Naive thymus-derived CD4-positive, alpha-beta T cell (primary cell): ENCODE measurements around the gene BICD1. TPM values are rescaled to one million over a fixed set of nuclear protein-coding genes. Genes with fewer than 3 reads are reported as not detected.

Experiments
- ATAC-seq: fragments of 150-1000 bp; cut with Tn5 transposase; 2 replicates; pipeline ENCODE4 v1.10.0; 2021; ENCODE audit warnings: mild to moderate bottlenecking, moderate library complexity
- CTCF ChIA-PET: fragments of 350-600 bp; sonication (Branson Sonifier 250); formaldehyde crosslinking; loops from one replicate; lab custom pipeline; 2021; ENCODE audit warnings: antibody characterized with exemption; lab: Charles Lee
- POLR2A ChIA-PET: fragments of 350-600 bp; sonication (Branson Sonifier 250); formaldehyde crosslinking; loops from one replicate; lab custom pipeline; 2021; ENCODE audit warnings: antibody characterized with exemption, inconsistent platforms; lab: Charles Lee
- DNase-seq, 9 donors: peaks; one replicate each; pipeline versions ENCODE4 v3.0.0 to v3.0.0-alpha.2; 2020 to 2022; ENCODE audit warnings: mixed read lengths in 1 of 9
- H3K27ac ChIP-seq: one replicate; pipeline ENCODE4 v1.7.0; 2013; ENCODE audit warnings: mild to moderate bottlenecking, low read depth, low read length, moderate library complexity
- H3K27me3 ChIP-seq, 2 donors: one replicate each; pipeline ENCODE4 v1.7.0; 2013; ENCODE audit warnings: low read length in 2 of 2, mild to moderate bottlenecking in 2 of 2, moderate library complexity in 2 of 2; ENCODE audit not compliant: control insufficient read depth in 2 of 2, insufficient read depth in 2 of 2
- H3K36me3 ChIP-seq, 3 experiments: 1 replicate in 2 of 3; 2 replicates in 1 of 3; pipeline ENCODE4 v1.7.0; 2013; ENCODE audit warnings: low read length in 3 of 3, mild to moderate bottlenecking in 3 of 3, moderate library complexity in 1 of 3; ENCODE audit not compliant: insufficient read depth in 3 of 3, control insufficient read depth in 2 of 3
- H3K4me1 ChIP-seq, 2 donors: one replicate each; pipeline ENCODE4 v1.7.0; 2013; ENCODE audit warnings: low read length in 2 of 2, mild to moderate bottlenecking in 2 of 2, moderate library complexity in 1 of 2; ENCODE audit not compliant: control insufficient read depth in 2 of 2, insufficient read depth in 2 of 2
- H3K4me3 ChIP-seq: 2 replicates; pipeline ENCODE4 v1.7.0; 2013; ENCODE audit warnings: mild to moderate bottlenecking, low read length
- H3K9me3 ChIP-seq, 3 experiments: 1 replicate in 2 of 3; 2 replicates in 1 of 3; pipeline ENCODE4 v1.7.0; 2013; ENCODE audit warnings: low read length in 3 of 3; ENCODE audit not compliant: control insufficient read depth in 2 of 3
- H3K27ac Mint-ChIP-seq, 9 donors: one replicate each; pipeline ENCODE4 v1.8.0; 2020 to 2022; ENCODE audit warnings: mixed read lengths in 9 of 9, mild to moderate bottlenecking in 8 of 9, moderate library complexity in 5 of 9, inconsistent platforms in 2 of 9
- H3K27me3 Mint-ChIP-seq, 5 donors: one replicate each; pipeline ENCODE4 v1.8.0; 2021 to 2022; ENCODE audit warnings: mixed read lengths in 5 of 5, mild to moderate bottlenecking in 1 of 5
- H3K36me3 Mint-ChIP-seq, 5 donors: one replicate each; pipeline ENCODE4 v1.8.0; 2020 to 2022; ENCODE audit warnings: mixed read lengths in 5 of 5, mild to moderate bottlenecking in 3 of 5, inconsistent platforms in 1 of 5
- H3K4me1 Mint-ChIP-seq, 7 donors: one replicate each; pipeline ENCODE4 v1.8.0; 2020 to 2022; ENCODE audit warnings: mixed read lengths in 7 of 7, mild to moderate bottlenecking in 3 of 7, inconsistent platforms in 1 of 7
- H3K4me3 Mint-ChIP-seq, 10 donors: one replicate each; pipeline ENCODE4 v1.8.0; 2020 to 2022; ENCODE audit warnings: mild to moderate bottlenecking in 10 of 10, mixed read lengths in 10 of 10, moderate library complexity in 6 of 10, inconsistent platforms in 2 of 10
- H3K9me3 Mint-ChIP-seq, 11 donors: one replicate each; pipeline ENCODE4 v1.8.0; 2020 to 2022; ENCODE audit warnings: mixed read lengths in 11 of 11, mild to moderate bottlenecking in 4 of 11, inconsistent platforms in 1 of 11, moderate library complexity in 1 of 11
- intact Hi-C, 2 donors: fragments of 100-400 bp; cut with micrococcal nuclease; formaldehyde crosslinking; loops; one replicate each; pipeline ENCODE4 v1.15.1; 2023
- polyA plus RNA-seq, 2 donors: library from polyadenylated mRNA; unstranded; fragments of 300-500 nt; fragmentation: Illumina TruSeq; gene quantifications; one replicate each; pipeline ENCODE4 v1.2.3, GENCODE V29; 2021
- total RNA-seq, 6 experiments: library from RNA in 5 of 6; stranded (reverse) in 5 of 6; gene quantifications; 1 replicate in 5 of 6; 2 replicates in 1 of 6; pipeline ENCODE4 v1.2.3 and lab custom pipeline; 2021 to 2026

BICD1 gene
- total and polyA plus RNA-seq, 7 experiments from 2014 or later = 6.3 to 25.1 (median 17.4) TPM

DNA sequence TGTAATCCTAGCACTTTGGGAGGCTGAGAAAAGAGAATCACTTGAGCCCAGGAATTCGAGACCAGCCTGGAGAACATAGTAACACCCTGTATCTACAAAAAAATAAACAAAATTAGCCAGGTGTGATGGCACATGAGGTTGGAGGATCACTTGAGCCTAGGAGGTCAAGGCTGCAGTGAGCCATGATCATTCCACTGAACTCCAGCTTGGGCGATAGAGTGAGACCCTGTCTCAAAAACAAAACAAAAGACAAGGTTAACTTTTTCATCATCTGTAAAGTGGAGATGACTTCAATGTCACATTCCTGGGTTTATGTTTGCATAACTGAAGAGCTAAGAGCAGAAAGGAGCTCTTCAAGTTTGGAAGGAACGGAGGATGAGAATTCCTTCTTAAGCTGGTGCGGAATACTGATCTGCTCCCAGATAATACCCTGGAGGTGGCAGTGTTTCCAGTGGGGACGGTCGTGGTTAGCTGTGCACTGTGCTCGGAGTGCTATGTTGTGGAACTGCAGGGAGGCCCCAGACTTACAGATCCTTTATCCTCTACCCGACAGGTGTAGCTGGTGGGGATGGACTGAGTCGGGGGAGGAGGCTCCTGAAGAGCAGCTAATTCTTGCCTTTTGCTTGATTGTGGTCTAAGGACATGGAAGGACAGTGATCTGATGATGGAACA lies 22.5 kb upstream of the BICD1 start:
- H3K27me3 Mint-ChIP-seq = no peaks in the 10 kb centered on the region
- Histone ChIP-seq H3K4me3 (no peak overlapping the region), H3K27me3 (no peaks in the 10 kb centered on the region), H3K9me3 (no peaks in the 10 kb centered on the region), H3K4me1 (no peaks in the 10 kb centered on the region), H3K27ac (no peak overlapping the region), H3K36me3 (no peaks in the 10 kb centered on the region)
- H3K4me3 Mint-ChIP-seq = no peak overlapping the region
- CTCF ChIA-PET = no interaction called here
- ATAC-seq (no peak), DNase-seq (no peak)
- H3K27ac Mint-ChIP-seq = peak overlapping the region in 1 of 9 donors; percentile 20
- no peaks in the 10 kb centered on the region for H3K4me1 Mint-ChIP-seq
- no peaks in the 10 kb centered on the region for H3K36me3 Mint-ChIP-seq
- intact Hi-C loops = no loop called here
- no peaks in the 10 kb centered on the region for H3K9me3 Mint-ChIP-seq
- POLR2A ChIA-PET = interaction anchor here (0.6 kb wide), 1 partner anchor 12 kb away, joined by 5 read pairs; no protein-coding TSS in a partner anchor

DNA sequence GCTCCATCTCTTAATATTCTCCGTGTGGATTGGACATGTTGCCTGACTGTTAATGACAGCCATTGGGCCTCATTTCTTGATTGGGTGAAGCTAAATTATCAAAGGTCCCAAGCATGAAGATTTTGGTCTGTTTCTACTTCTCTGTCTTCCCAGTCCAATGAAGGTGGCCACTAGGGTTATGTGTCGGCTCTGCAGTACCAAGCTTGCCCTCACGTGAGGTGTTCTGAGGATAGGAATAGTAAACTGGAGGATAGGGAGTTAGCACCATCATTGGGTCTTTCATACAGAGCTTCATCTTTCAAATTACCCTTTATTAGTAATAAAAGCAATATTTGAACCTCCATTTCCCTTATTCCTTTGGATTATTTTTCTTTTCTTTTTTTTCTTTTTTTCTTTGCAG lies 21.9 kb upstream of the BICD1 start:
- intact Hi-C loops = no loop called here
- Mint-ChIP-seq H3K27ac (peak overlapping the region in 2 of 9 donors; percentile 20 to 30), H3K27me3 (no peaks in the 10 kb centered on the region), H3K9me3 (no peaks in the 10 kb centered on the region), H3K4me3 (no peak overlapping the region), H3K4me1 (no peaks in the 10 kb centered on the region), H3K36me3 (no peaks in the 10 kb centered on the region)
- ATAC-seq (no peak), DNase-seq (no peak)
- Histone ChIP-seq H3K4me3 (no peak overlapping the region), H3K4me1 (no peaks in the 10 kb centered on the region), H3K9me3 (no peaks in the 10 kb centered on the region), H3K27me3 (no peaks in the 10 kb centered on the region), H3K36me3 (no peaks in the 10 kb centered on the region), H3K27ac (no peak overlapping the region)
- CTCF ChIA-PET = interaction anchor here (0.6 kb wide), 1 partner anchor 275 kb away, joined by 3 read pairs; no protein-coding TSS in a partner anchor
- POLR2A ChIA-PET = interaction anchor here (0.6 kb wide), 2 partner anchors 13 to 101 kb away, joined by 3 to 5 read pairs; no protein-coding TSS in a partner anchor

- no peaks in the 10 kb centered on the region for H3K27me3 Mint-ChIP-seq
- POLR2A ChIA-PET = no interaction called here
- H3K9me3 ChIP-seq = no peaks in the 10 kb centered on the region
- no peaks in the 10 kb centered on the region for H3K36me3 ChIP-seq
- H3K9me3 Mint-ChIP-seq = peaks cover 0 to 2% (median 0%) of the 10 kb centered on the region in 11 donors
- no peak overlapping the region for H3K27ac ChIP-seq
- CTCF ChIA-PET = interaction anchor here (0.6 kb wide), 1 partner anchor 434 kb away, joined by 9 read pairs; no protein-coding TSS in a partner anchor
- H3K27ac Mint-ChIP-seq = peak overlapping the region in 1 of 9 donors; percentile 63
- no peaks in the 10 kb centered on the region for H3K4me1 Mint-ChIP-seq
- H3K4me3 Mint-ChIP-seq = no peak overlapping the region
- no peaks in the 10 kb centered on the region for H3K36me3 Mint-ChIP-seq
- intact Hi-C loops = no loop called here
- DNase-seq (no peak), ATAC-seq (no peak)
- H3K4me3 ChIP-seq = no peak overlapping the region
- no peaks in the 10 kb centered on the region for H3K27me3 ChIP-seq
- H3K4me1 ChIP-seq = no peaks in the 10 kb centered on the region
These were observed 19.3 kb upstream of the BICD1 start for GRCh38 chr12:32087306-32087705.

DNA sequence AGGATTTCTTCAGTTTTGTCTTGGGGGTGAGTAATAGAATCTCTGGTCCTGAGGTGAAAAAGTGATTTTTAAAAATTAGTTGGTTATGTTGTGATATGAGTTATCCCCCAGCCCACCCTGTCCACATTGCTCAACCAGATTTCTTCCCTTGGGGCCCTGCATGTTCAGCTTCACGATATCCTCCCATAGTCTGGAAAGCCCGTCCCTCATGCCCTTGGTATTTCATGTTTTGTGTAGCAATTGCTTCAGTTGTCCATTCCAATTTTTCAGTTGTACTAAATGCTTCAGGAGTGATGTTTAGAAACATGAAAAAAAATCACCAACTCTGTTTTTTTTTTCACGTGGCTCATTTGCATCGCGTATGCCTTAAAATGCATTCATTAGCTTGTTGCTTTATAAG lies 17.5 kb upstream of the BICD1 start:
- Mint-ChIP-seq H3K27ac (no peak overlapping the region), H3K4me1 (peaks cover 0 to 2% (median 0%) of the 10 kb centered on the region in 7 donors), H3K4me3 (no peak overlapping the region), H3K9me3 (peaks cover 0 to 2% (median 0%) of the 10 kb centered on the region in 11 donors), H3K27me3 (no peaks in the 10 kb centered on the region), H3K36me3 (no peaks in the 10 kb centered on the region)
- Histone ChIP-seq H3K27ac (no peak overlapping the region), H3K36me3 (no peaks in the 10 kb centered on the region), H3K4me3 (no peak overlapping the region), H3K4me1 (no peaks in the 10 kb centered on the region), H3K27me3 (no peaks in the 10 kb centered on the region), H3K9me3 (no peaks in the 10 kb centered on the region)
- ChIA-PET POLR2A (no interaction called here), CTCF (no interaction called here)
- no peak for DNase-seq
- no peak for ATAC-seq
- intact Hi-C loops = no loop called here

DNA sequence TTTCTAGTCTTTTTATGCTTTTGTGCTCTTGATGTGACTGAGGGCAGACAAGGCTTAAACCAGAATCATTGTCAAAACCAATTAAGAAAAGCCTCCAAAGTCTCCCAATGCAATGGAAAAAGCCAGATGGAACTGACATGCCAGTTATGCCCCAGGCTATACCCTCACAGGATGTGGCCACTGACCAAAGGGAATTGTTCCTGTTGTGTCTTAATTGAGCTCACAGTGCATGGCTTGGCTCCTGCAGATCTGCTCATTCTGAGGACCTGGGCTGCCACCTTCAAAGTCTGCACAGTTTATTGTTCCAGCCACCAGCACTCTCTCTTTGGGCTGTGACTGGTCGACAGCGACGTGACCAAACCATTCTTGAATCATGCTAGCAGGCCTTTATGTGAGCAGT lies 17.1 kb upstream of the BICD1 start:
- peaks cover 0 to 2% (median 0%) of the 10 kb centered on the region in 7 donors for H3K4me1 Mint-ChIP-seq
- ATAC-seq (no peak), DNase-seq (no peak)
- CTCF ChIA-PET = no interaction called here
- Histone ChIP-seq H3K36me3 (no peaks in the 10 kb centered on the region), H3K27me3 (no peaks in the 10 kb centered on the region), H3K27ac (no peak overlapping the region), H3K4me3 (no peak overlapping the region), H3K9me3 (no peaks in the 10 kb centered on the region), H3K4me1 (no peaks in the 10 kb centered on the region)
- no peak overlapping the region for H3K4me3 Mint-ChIP-seq
- POLR2A ChIA-PET = no interaction called here
- intact Hi-C loops = no loop called here
- peaks cover 0 to 2% (median 0%) of the 10 kb centered on the region in 11 donors for H3K9me3 Mint-ChIP-seq
- H3K36me3 Mint-ChIP-seq = no peaks in the 10 kb centered on the region
- no peak overlapping the region for H3K27ac Mint-ChIP-seq
- H3K27me3 Mint-ChIP-seq = no peaks in the 10 kb centered on the region

DNA sequence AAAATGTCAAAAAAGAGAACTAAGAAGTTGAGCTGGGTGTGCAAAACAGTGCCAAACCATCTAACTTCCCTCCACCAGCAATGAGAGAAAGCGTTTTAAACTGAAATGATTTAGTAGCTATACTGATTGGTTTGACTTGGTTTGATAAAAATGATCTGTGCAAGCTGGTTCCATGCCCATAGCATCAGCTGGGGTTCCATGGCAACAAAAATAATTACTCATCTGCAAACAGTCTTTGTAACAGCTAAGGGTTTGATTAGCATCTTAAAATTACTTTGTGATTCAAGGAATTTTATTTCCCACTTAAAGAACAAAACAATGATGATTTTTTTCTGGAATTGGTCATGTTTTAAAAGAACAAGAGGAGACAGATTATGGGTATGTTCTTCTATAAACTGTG lies 15.0 kb upstream of the BICD1 start:
- POLR2A ChIA-PET = no interaction called here

DNA sequence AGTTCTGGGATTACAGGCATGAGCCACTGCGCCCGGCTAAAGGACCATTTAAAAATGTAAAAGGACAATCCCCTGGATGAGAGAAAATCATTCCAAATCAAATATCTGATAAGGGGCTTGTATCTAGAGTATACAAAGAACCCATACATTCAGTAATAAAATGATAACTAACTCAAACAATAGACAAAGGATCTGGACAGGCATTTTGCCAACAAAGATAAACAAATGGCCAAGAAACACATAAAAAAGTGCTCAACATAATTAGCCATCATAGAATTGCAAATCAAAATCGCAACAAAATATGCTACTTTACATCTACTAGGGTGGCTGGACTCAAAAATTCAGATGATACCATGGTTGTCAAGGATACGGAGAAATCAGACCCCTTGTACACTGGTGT lies 8.5 kb upstream of the BICD1 start:
- H3K9me3 ChIP-seq = no peaks in the 10 kb centered on the region
- intact Hi-C loops = no loop called here
- no peaks in the 10 kb centered on the region for H3K36me3 Mint-ChIP-seq
- H3K4me1 Mint-ChIP-seq = peaks cover 0 to 4% (median 0%) of the 10 kb centered on the region in 7 donors
- ChIA-PET POLR2A (no interaction called here), CTCF (no interaction called here)
- no peak overlapping the region for H3K4me3 ChIP-seq
- H3K27ac ChIP-seq = no peak overlapping the region
- H3K4me1 ChIP-seq = no peaks in the 10 kb centered on the region
- H3K27me3 Mint-ChIP-seq = peaks cover 0 to 3% (median 0%) of the 10 kb centered on the region in 5 donors
- no peak overlapping the region for H3K27ac Mint-ChIP-seq
- no peaks in the 10 kb centered on the region for H3K27me3 ChIP-seq
- H3K9me3 Mint-ChIP-seq = no peaks in the 10 kb centered on the region
- no peak overlapping the region for H3K4me3 Mint-ChIP-seq
- DNase-seq (no peak), ATAC-seq (no peak)
- H3K36me3 ChIP-seq = no peaks in the 10 kb centered on the region

More for the DNA sequence above, 15.0 kb upstream of the BICD1 start:
- CTCF ChIA-PET = no interaction called here
- Histone ChIP-seq H3K9me3 (no peaks in the 10 kb centered on the region), H3K27ac (no peak overlapping the region), H3K4me1 (no peaks in the 10 kb centered on the region), H3K4me3 (no peak overlapping the region), H3K27me3 (no peaks in the 10 kb centered on the region), H3K36me3 (no peaks in the 10 kb centered on the region)
- Mint-ChIP-seq H3K4me1 (peaks cover 0 to 2% (median 0%) of the 10 kb centered on the region in 7 donors), H3K4me3 (no peak overlapping the region), H3K36me3 (no peaks in the 10 kb centered on the region), H3K9me3 (peaks cover 0 to 2% (median 0%) of the 10 kb centered on the region in 11 donors), H3K27me3 (no peaks in the 10 kb centered on the region), H3K27ac (no peak overlapping the region)
- no peak for ATAC-seq
- no peak for DNase-seq
- intact Hi-C loops = no loop called here
